ENCODE measurements around the gene SRP14.
A peak's percentile ranks its signal among the peaks of the same experiment; 100 is the strongest.

Gene SRP14

DNA sequence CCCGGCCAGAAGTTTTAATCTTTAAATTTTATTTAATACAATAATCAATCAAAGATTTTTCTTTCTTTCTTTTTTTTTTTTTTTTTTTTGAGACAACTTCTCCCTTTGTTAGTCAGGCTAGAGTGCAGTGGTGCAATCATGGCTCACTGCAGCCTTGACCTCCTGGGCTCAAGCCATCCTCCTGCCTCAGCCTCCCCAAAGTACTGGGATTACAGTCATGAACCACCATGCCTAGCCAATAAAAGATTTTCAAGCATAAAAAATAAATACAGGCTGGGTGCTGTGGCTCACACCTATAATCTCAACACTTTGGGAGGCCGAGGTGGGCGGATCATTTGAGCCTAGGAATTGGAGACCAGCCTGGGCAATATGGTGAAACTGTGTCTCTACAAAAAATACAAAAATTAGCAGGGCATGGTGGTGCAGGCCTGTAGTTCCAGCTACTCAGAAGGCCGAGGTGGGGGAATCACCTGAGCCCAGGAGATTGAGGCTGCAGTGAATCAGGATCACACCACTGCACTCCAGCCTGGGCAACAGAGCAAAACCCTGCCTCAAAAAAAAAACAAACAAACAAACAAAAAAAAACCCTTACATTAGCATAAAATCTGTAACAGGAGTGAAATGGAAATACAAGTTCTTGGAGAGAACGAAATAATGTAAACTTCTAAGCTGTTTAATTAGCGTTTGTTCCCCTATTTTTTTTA is 29.1 kb upstream of the SRP14 start:
- no peak for DNase-seq (ENCODE audit: low spot score)

DNA sequence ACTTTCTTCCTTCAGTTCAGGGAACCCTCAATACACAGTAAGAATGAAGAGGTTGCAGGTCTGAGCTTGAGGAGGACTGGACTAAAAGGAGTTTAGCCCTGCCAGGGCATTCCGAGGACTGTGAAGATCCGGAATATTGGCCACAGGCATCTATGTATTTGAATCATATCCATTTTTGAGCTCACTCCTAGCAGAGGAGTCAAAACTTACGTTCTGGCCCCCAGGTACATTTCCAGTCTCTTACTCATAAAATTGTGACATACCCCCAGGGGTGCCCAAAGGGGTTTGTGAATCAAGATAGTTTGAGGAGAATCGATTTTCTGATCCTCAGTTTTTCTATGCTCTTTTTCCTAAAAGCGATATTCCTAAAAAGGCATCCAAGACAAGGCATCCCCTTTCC is 27.6 kb upstream of the SRP14 start:
- no peak for DNase-seq (ENCODE audit: low spot score)

DNA sequence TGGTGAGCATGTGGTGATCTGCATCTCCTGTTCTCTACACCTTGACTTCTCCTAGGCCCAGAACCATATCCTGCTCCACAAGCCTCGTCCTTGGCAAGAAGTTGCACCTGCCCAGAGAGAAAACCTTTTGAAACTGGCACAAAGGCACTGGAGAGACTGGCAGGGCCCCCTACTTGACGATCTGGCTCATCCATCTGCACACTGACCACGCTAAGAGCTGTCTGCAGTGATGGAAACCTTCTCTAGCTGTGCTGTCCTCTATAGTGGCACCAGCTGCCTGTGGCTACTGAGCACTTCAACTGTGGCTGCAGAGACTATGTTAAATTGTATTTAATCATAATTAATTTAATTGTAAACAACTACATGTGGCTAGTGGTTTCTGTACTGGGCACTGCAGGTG is 26.2 kb upstream of the SRP14 start:
- DNase-seq (ENCODE audit: low spot score): no peak

DNA sequence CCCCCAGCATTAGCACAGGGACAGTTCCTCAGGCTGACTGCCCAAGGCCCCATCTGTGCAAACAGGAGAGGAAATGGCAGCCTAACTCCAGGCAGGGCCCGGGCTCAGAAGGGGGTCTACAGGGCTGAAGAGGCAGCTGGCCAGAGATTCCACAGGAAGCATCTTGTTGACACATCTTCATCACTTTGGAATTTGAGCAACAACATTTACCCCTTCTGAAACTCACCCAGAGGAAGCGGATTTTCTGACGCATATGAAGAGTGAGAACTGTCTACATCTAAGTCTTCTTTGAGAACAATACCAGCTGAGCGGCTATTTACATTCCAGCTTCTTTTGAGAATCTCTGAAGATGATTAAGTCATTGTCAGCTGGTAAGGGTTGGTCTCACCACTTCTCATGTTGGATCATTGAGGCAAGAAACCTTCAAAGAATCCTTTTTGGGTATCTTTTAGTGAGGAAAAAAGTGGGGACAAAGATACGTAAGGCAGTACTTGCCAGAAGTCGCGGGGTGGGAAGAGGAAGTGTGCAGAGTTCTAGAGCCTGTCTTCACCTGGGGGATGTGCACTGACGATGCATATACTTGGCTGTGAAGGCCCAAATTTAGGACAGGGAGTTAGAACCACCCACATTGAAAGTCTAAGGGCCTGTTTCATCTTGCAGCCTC is 25.4 kb upstream of the SRP14 start:
- peak; percentile 46 for DNase-seq (ENCODE audit: low spot score)

DNA sequence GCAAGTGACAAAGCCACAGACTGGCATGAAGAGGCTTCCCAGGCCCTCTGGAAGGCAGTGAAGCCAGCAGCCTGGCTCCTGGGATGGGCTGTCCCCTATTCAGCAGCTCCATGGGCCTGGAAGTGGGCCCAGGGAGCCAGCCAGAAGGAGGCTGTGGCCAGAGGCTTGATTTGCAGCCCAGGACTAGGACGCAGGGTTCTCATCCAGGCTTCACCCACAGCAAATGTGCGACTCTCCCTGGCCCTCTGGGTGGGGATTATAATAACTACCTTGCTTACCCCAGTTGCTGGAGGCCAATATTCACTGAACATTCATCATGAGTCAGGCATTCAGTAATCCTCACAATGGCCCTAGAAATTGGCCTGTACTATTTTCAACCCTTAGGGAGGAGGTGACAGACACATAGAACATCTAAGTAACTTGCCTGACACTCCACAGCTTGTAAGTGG is 24.6 kb upstream of the SRP14 start:
- peak; percentile 73 for DNase-seq (ENCODE audit: low spot score)

DNA sequence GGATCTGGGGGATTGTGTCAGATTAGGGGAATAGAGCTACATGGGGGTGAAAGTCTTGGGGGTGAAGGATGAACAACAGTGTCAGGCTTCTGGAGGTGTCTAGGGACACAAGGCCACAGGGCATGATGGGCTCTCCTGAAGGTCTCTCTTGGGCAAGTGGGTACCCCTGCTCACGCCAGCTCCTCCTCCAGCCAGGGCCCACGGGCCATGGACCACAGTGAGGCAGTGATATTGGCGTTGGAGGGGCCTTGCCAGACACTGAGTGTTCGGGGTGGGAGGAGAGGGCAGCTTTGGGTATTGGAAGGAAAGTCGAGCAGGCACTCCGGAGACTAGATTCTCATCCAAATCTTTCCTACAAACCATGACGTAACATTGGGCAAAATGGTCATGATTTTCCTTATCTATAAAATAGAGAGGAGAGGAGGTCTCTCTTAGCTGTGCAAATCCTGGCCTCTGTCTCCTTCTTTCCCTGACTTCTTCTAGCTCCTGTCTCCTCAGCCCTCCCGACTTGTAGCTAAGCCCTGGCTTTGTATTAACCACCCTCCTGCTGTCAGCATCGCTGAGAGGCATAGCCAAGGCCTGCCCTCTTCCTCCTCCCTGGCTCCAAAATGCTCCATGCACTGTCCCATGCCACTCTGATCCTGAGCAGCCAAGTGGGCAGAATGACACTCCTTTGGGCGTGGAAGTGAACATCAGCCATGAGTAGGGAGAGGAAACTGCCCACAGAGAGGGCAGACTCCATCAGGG is 24.0 kb upstream of the SRP14 start:
- DNase-seq (ENCODE audit: low spot score): no peak

DNA sequence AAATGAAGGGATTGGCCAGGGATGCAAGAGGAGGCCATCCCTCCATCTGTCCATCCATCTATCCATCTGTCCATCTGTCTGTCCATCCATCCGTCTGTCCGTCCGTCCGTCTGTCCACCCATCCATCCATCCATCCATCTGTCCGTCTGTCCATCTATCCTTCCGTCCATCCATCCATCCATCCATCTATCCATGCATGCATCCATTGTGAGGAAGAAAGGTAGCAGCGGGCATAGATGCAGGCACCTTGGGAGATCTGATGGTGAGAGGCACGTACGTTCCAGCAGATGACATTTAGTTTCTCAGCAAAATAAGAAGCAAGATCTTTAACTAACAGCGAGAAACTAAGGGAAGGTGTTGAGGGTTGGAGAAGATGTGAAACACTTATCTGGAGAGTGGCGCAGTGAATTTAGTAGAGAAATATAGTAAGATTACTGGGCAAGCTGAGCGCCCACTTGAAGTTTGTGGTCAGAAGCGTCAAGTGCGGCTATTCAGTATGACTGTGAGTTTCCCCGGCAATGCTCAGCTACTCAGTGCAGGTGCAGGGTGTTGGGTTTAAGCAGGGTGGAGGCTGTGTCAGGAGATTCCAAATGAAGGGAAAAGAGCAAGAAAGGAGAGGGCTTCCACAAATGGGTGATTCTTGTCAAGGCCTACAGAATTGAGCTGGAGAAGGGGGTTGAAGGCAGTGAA is 22.4 kb upstream of the SRP14 start:
- no peak for DNase-seq (ENCODE audit: low spot score)

DNA sequence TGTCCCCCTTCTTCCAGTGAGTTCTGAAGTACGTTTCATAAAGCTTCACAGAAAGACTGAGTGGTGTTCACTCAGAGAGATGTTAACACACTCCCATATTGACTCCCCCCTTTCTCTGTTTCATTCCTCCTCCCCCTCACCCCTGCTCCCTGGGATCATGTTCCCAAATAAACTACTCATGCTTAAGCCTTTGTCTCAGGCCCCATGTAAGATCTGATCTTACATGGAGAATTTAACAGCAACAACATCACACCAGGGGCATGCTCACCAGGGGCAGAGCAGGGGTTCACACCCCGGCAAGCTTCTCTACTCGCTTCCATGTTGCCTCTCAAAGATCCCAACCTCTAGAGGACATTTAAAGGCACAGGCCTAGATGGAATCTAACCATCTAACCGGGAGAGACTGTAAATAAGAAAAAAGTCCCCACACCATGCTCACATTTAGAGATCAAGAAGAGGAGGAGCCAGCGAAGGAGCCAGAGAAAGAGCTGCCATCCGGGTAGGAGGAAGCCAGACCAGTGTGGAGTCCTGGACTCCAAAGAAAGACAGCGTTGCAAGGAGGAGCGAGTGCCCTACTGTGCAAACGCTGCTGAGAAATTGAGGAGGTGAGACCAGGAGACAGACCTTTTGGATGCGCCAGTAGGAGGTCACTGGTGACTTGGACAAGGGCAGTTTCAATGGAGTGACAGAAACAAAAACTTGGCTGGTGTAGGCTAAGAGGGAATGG is 21.4 kb upstream of the SRP14 start:
- DNase-seq (ENCODE audit: low spot score): no peak

DNA sequence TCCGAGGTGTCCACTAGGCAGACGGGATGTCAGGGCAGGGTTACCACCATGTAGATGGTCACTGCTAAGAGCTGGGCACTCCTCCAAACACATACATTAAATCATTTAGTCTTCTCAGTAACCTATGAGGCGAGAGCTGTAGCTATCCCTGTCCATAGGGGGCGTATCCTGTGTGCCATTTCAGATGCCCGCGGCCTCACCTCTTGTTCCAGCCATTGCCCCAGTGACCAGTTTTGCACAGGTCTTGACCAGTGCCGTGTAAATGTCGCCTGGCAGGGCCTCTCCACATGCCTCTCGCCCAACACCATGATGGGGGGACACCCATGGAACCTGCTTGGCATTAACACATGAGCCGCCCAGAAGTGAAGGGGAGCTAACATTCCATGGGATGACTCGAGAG is 20.8 kb upstream of the SRP14 start:
- DNase-seq (ENCODE audit: low spot score): no peak

DNA sequence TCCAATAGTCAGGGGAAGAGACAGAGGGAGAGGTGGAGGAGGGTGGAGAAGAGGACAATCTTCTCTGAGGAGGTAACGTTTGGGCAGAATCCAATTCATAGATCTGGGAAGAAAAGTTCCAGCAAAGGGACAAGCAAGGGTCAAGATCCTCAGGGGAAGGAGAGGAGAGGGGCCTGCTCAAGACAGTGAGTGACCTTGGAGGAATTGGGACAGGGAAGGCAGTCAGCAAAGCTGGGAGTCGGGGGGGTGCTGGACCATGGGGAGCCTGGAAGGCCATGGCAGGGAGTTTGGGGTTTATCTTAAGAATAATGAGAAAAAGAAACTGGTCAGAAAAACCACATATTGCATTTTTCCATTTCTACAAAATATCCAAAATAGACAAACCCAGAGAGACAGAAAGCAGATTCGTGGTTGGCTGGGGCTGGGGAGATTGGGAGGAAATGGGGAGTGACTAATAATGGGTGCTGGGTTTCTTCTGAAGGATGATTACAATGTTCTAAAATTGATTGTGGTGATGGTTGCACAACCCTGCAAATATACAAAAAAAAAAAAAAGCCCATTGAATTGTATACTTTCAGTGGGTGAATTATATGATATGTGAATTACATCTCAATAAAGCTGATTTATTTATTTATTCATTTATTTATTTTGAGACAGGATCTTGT is 19.6 kb upstream of the SRP14 start:
- no peak for DNase-seq (ENCODE audit: low spot score)

DNA sequence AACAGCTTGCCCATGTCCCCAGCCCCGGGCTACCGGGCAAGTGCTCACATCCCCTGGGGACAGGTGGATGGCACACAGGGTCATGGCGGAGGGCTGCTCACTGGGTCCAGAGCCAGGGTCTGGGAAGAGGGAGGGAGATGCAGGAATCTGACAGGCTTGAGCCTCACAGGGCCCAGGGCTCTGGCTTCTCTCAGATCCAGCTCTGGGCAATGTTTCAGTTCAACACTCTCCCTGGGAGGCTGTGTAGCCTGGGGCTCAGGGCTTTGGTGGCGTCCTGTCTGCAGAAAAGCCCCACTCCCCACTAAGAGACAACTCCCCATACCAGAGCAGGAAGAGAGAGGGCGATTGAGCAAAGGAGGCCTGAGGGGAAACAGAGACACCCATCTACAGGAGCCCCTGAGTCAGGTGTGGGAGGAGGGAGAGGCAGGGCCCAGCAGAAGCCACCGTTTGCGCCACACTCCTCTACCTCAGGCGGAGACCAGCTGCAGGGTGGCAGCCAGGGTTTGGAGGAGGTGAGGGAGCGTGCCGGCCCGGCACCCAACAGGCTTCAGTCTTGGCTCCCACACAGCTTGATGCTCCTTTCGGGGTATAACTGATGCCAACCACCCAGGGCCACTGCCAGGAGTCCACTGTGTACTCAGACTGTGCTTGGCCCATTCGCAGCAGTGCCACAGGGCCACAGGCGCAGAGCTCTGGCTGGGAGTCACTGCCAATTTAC is 16.8 kb upstream of the SRP14 start:
- DNase-seq (ENCODE audit: low spot score): no peak

DNA sequence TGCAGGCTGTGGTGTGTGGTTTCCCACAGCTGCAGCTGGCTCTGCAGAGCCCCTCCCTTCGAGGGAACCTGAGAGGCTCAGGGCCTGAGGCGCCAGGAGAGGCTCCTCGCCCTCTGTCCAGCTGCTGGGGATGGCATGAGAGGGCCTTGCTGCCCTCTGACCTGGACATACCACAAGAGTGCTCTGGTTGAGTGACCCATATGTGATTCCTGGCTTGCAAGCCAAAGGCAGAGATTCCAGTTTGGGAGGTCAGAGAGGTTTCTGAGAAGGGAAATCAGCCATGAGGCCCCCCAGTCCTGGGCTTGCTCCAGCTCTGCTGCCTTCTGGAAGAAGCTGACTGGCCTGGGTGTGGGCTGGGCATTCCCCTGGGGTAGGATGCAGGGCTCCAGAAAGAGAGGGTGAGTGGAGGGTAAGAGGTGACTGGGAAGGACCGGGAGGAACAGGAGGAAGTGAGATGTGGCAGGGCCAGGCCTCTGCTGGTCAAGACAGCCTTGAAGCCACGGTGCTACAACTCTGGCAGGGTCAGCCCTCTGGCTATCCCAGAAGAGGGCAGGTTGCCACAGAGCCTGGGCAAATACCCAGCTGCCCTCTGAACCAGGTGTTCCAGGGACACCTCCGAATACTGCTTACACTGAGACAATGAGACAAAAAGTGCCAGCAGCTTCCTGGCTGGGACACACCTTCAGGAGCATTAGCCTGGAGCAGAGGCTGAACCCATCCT is 16.0 kb upstream of the SRP14 start:
- no peak for DNase-seq (ENCODE audit: low spot score)

DNA sequence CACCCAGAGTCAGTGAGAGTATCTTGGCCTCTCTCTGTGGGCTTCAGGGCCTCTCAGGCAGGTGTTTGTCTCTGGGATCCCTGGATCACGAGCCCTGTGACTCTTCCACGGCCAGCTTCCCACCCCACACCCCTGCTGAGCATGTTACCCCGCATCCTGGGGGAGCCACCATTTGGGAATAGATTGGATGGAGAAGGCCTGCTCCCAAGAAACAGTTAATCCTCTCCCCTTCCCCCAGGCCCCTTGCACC is 15.5 kb upstream of the SRP14 start:
- DNase-seq (ENCODE audit: low spot score): no peak

DNA sequence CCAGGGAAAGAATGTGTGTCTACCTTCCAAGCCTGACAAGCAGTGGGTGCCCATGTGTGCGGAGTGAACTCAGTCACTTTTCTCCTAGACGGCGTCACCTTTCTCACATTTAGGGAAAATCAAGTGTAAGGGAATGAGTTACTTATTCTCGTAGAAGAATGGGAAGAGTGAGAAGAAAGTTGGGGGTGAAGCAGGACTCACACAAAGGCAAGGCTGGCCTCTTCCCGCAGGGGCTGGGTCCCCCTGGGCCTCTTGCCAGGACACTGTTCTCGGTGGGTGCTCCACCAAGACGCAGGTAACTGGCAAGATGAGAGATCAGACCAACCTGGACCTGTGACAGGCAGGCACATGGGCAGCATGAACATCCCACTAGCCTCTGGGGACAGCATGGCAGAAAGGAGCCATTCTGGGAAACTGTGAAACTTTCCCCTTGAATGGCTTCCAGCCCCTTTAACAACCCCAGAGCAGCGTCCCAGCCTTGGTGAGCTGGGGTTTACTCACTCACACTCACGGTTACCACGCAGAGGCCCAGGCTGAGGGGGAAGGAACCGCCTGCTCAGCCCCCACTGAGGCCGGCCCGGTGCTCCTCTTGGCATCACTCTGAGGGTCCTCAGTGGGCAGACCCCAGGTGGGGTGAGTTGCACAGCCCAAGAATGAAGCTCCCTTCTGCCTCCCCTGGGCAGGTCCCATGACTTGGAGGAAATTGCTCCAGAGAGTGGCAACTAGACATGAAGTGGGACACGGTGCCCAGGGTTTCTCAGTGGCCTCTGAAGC is 15.0 kb upstream of the SRP14 start:
- DNase-seq (ENCODE audit: low spot score): no peak

DNA sequence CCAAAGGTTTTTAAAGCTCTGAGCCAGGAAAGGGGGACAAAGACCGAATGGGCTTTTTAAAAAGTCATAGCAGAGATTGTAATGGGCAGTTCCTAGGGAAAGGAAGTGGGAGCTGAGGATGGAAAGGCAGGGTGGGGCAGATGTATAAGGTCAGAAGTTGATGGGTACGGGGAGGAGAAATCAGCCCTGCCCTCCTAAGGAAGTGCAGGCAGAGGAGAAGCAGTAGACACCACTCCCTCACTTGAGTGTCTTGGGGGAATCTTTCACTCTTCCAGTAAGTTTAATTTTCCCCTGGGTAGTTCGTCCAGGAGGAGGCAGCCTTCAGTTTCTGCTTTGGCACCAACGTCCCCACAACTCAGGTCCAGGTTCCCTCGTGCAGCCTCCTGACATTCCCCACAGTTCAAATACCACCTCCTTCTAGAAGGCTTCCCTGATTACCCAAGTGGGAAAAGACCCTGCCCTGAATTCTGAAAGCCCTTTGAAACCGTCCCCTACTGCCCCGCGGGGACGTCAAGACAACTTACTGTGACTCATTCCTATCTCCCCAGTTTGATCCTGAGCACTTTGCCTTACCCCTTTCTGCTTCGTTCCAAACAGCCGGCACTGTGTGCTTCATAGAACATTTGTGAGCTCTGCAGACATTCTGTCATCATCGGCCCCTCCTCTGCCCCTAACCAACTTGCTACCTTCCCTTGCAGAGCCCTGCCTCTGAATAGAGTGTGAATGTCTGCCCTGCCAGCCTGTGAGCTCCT is 14.3 kb upstream of the SRP14 start:
- DNase-seq (ENCODE audit: low spot score): no peak

DNA sequence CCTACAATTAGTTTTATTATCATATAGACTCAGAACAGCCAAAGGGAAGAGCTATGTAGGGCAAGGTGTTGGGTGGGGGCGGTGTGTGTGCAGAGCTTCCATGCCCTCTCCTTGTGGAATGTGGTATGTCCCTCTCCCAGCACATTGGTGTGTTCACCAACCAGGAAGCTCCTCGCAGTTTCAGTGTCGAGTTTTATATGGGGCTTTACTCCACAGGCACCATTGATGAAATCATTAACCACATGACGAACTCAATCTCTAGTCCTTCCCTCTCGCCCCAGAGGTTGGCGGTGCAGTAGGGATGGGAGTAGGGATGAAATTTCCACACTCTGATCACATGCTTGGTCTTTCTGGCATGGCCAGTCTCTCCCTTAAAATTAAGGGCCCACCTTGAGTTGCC is 13.6 kb upstream of the SRP14 start:
- no peak for DNase-seq (ENCODE audit: low spot score)

DNA sequence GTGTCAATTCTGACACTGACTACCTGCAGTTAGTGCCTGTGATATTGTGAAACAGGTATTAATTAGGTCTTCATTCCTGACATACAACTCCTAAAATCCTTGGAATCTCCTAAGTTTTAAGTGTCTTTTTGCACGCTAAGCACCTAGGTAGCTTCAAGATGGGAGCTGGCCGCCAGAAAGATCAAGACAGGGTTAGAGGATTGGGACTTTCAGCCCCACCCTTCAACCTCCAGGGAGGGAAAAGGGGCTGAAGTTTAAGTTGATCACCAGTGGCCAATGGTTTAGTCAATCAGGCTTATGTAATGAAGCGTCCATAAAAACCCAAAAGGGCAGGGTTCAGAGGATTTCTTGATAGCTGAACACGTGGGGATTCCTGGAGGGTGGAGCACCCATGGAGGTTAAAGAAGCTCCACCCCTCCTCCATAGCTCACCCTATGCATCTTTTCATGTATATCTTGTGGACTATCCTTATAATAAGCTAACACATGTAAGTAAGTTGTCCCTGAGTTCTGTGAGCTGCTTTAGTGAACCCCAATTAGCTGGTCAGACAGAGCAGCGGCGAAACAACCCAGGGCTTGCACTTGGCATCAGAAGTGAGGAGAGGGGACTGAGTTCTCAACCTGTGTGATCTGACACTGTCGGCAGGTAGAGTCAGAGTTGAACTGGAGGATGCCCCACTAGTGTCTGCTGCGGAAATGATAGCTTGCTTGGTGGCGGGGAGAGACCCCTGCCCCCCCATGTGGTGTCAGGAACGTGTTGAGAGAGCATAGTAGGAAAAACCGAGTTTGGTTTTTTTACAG is 12.8 kb upstream of the SRP14 start:
- DNase-seq (ENCODE audit: low spot score): no peak
